Right lobe of liver (tissue), 6 donors: ENCODE data around the gene FGF14. TPM values are rescaled to one million over a fixed set of nuclear protein-coding genes. Genes with fewer than 3 reads are reported as not detected.

ENCODE experiments used
- ATAC-seq, 4 donors: fragments of 200-7000 bp; cut with Tn5 transposase; one replicate each; pipeline ENCODE4 v1.9.1; 2020; ENCODE audit warnings: mild to moderate bottlenecking in 4 of 4, moderate library complexity in 4 of 4
- DNase-seq, 3 donors: peaks; one replicate each; pipeline ENCODE4 v3.0.0-alpha.2; 2020
- H3K27ac ChIP-seq, 3 donors: fragments of 200-600 bp; one replicate each; pipeline ENCODE4 v1.8.0; 2022
- H3K27me3 ChIP-seq, 2 donors: fragments of 200-600 bp; one replicate each; pipeline ENCODE4 v1.8.0; 2022
- H3K36me3 ChIP-seq, 4 donors: fragments of 200-600 bp; sonication (generic) in 1 of 4; one replicate each; pipeline versions ENCODE4 v1.5.1 to v1.8.0; 2017 to 2022; ENCODE audit warnings: control low read depth in 1 of 4
- H3K4me1 ChIP-seq, 4 donors: fragments of 200-600 bp; sonication (generic) in 1 of 4; one replicate each; pipeline versions ENCODE4 v1.5.1 to v1.8.0; 2017 to 2022; ENCODE audit warnings: control low read depth in 1 of 4
- H3K4me3 ChIP-seq, 3 donors: fragments of 200-600 bp; one replicate each; pipeline ENCODE4 v1.8.0; 2022
- H3K9me3 ChIP-seq, 4 donors: fragments of 200-600 bp; sonication (generic) in 1 of 4; one replicate each; pipeline versions ENCODE4 v1.5.1 to v1.8.0; 2017 to 2022; ENCODE audit warnings: control low read depth in 1 of 4
- CTCF ChIP-seq, 4 donors: fragments of 200-600 bp in 3 of 4; fragments of 450-650 bp in 1 of 4; IDR thresholded peaks; one replicate each; pipeline versions ENCODE4 v1.5.1 to v1.8.0; 2016 to 2022; ENCODE audit warnings: antibody characterized with exemption in 4 of 4, mild to moderate bottlenecking in 2 of 4
- POLR2A ChIP-seq: fragments of 450-650 bp; IDR thresholded peaks from one replicate; pipeline ENCODE4 v1.6.1; 2017; ENCODE audit warnings: antibody characterized with exemption, mild to moderate bottlenecking
- WGBS: methylation state at CpG from one replicate; pipeline ENCODE4 v1.1.6; 2018; ENCODE audit warnings: low coverage, low lambda C conversion rate; ENCODE audit not compliant: insufficient coverage; ENCODE audit errors: missing lambda C conversion rate; 5-methylcytosine and 5-hydroxymethylcytosine counted together
- intact Hi-C, 2 donors: fragments of 100-400 bp; cut with DNase I; formaldehyde crosslinking; loops; one replicate each; pipeline versions ENCODE4 v1.11.2 to v1.14.1; 2022
- total RNA-seq, 6 experiments: library from RNA; depleted of rRNA in 2 of 6; stranded (reverse); fragments of >200 nt in 2 of 6; fragmentation: NEBNext Ultra II Directional in 3 of 6; extraction: Animal tissue kit (Norgen Biotek cat#: 25700) in 3 of 6; gene quantifications; one replicate each; pipeline versions ENCODE4 v1.1.0 to v1.2.4, GENCODE V29; 2016 to 2023
- donor health status: DM: no; HTN: yes; CAD: no.
- donor health status: DM: no; HTN: no; CAD: no.
- donor health status: DM: no; HTN: no; CAD: no.
- donor health status: DM: no; HTN: yes; CAD: no.
- donor health status: DM: no; HTN: yes; CAD: no.

FGF14 gene
- total RNA-seq, 6 experiments from 2014 or later = 0.42 to 6.3 (median 1.2) TPM

- no peaks in the 10 kb centered on the region for H3K4me1 ChIP-seq
- no peak overlapping the region for H3K27ac ChIP-seq
- TF ChIP-seq CTCF (IDR thresholded peaks at IDR 0.05) = no peak
- no peak for TF ChIP-seq POLR2A
- ATAC-seq = no peak
- intact Hi-C loops = no loop called here
- H3K36me3 ChIP-seq = no peaks in the 10 kb centered on the region
- H3K4me3 ChIP-seq = no peak overlapping the region
- no peaks in the 10 kb centered on the region for H3K27me3 ChIP-seq
- DNase-seq = no peak
- H3K9me3 ChIP-seq = no peaks in the 10 kb centered on the region
These were observed 434.1 kb downstream of the FGF14 start for GRCh38 chr13:101967781-101968180.

- H3K9me3 ChIP-seq = no peaks in the 10 kb centered on the region
- intact Hi-C loops = no loop called here
- no peaks in the 10 kb centered on the region for H3K27me3 ChIP-seq
- H3K36me3 ChIP-seq = no peaks in the 10 kb centered on the region
- DNase-seq (no peak), ATAC-seq (no peak)
- H3K27ac ChIP-seq = no peak overlapping the region
- no peak overlapping the region for H3K4me3 ChIP-seq
- H3K4me1 ChIP-seq = no peaks in the 10 kb centered on the region
- TF ChIP-seq CTCF (IDR thresholded peaks at IDR 0.05) = no peak
- no peak for TF ChIP-seq POLR2A
These were observed 434.6 kb downstream of the FGF14 start for GRCh38 chr13:101967216-101967615.

GRCh38 chr13:101965096-101965495, 436.8 kb downstream of the FGF14 start:
- H3K27ac ChIP-seq = no peak overlapping the region
- no peak overlapping the region for H3K4me3 ChIP-seq
- ATAC-seq (no peak), DNase-seq (no peak)
- H3K27me3 ChIP-seq = no peaks in the 10 kb centered on the region
- H3K9me3 ChIP-seq = no peaks in the 10 kb centered on the region
- intact Hi-C loops = no loop called here
- TF ChIP-seq POLR2A (no peak), CTCF (IDR thresholded peaks at IDR 0.05) (no peak)
- no peaks in the 10 kb centered on the region for H3K4me1 ChIP-seq
- WGBS = 51% methylated on average over 5 of the region's 5 CpGs
- no peaks in the 10 kb centered on the region for H3K36me3 ChIP-seq

- intact Hi-C loops = no loop called here
- DNase-seq (no peak), ATAC-seq (no peak)
- no peak overlapping the region for H3K4me3 ChIP-seq
- no peaks in the 10 kb centered on the region for H3K9me3 ChIP-seq
- TF ChIP-seq POLR2A = no peak
- TF ChIP-seq CTCF (IDR thresholded peaks at IDR 0.05) = no peak
- H3K27me3 ChIP-seq = no peaks in the 10 kb centered on the region
- no peaks in the 10 kb centered on the region for H3K36me3 ChIP-seq
- no peaks in the 10 kb centered on the region for H3K4me1 ChIP-seq
- WGBS = 50% methylated on average over 2 of the region's 5 CpGs
- H3K27ac ChIP-seq = no peak overlapping the region
These were observed 442.8 kb downstream of the FGF14 start for GRCh38 chr13:101959016-101959415.

GRCh38 chr13:101955764-101956163, 446.1 kb downstream of the FGF14 start:
- no peaks in the 10 kb centered on the region for H3K27me3 ChIP-seq
- H3K9me3 ChIP-seq = no peaks in the 10 kb centered on the region
- H3K4me1 ChIP-seq = no peaks in the 10 kb centered on the region
- ATAC-seq (peak in 1 of 4 donors; percentile 50), DNase-seq (no peak)
- TF ChIP-seq CTCF (IDR thresholded peaks at IDR 0.05) (no peak), POLR2A (no peak)
- 13% methylated on average over 3 of the region's 3 CpGs for WGBS
- intact Hi-C loops = no loop called here
- H3K36me3 ChIP-seq = no peaks in the 10 kb centered on the region
- H3K4me3 ChIP-seq = no peak overlapping the region
- no peak overlapping the region for H3K27ac ChIP-seq
